ENCODE data around the gene HOMER3.

Gene HOMER3

DNA sequence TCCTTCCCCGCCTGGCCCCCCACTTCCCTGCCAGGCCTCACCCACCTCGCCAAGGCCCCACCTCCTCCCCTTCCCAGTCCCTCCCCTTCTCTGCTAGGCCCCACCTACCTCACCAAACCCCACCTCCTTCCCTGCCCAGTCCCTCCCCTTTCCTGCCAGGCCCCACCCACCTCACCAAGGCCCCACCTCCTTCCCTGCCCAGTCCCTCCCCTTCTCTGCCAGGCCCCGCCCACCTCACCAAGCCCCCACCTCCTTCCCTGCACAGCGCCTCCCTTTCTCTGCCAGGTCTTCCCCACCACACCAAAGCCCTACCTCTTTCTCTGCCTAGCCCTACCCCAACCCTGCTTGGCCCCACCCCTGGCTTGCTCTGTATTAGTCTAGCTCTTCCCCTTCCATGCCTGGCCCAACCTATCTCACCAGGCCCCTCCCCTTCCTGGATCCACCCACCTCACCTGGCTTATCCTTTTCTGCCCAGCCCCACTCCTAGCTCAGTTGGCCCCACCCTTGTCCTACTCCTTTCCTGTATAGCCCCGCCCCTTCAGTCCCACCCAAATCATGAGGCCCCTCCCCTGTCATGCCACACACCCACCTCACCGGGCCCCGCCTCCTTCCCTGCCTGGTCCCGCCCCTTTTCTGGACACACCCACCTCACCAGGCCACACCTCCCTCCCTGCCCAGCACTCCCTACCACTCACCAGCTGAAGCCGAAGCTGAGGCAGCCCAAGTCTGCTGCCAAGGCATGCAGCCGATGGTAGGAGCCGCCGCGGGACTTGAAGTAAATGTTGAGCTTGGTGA lies 61.2 kb downstream of the HOMER3 start:
- no peak for DNase-seq (ENCODE audit: low read depth)
- no peak overlapping the region for H3K4me3 ChIP-seq (ENCODE audit: low read depth, low read length)
- in situ Hi-C loops (cut with HindIII; ENCODE audit: low sequenced_read_pairs), result no loop called here
- TF ChIP-seq, protein P1, sequence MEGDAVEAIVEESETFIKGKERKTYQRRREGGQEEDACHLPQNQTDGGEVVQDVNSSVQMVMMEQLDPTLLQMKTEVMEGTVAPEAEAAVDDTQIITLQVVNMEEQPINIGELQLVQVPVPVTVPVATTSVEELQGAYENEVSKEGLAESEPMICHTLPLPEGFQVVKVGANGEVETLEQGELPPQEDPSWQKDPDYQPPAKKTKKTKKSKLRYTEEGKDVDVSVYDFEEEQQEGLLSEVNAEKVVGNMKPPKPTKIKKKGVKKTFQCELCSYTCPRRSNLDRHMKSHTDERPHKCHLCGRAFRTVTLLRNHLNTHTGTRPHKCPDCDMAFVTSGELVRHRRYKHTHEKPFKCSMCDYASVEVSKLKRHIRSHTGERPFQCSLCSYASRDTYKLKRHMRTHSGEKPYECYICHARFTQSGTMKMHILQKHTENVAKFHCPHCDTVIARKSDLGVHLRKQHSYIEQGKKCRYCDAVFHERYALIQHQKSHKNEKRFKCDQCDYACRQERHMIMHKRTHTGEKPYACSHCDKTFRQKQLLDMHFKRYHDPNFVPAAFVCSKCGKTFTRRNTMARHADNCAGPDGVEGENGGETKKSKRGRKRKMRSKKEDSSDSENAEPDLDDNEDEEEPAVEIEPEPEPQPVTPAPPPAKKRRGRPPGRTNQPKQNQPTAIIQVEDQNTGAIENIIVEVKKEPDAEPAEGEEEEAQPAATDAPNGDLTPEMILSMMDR (IDR thresholded peaks at IDR 0.05; ENCODE audit: low read depth, low read length, missing control alignments), result no peak

All from astrocyte of the cerebellum (primary cell).